GM04503 (cell line): Measurements from ENCODE around the gene NAP1L4.

Experiments used
- DNase-seq: peaks from one replicate; pipeline ENCODE4 v3.0.0-alpha.2; 2012; ENCODE audit warnings: low read depth

The NAP1L4 gene

GRCh38 chr11:2922655-2923054 lies 69.5 kb downstream of the NAP1L4 start:
- no peak for DNase-seq

- DNase-seq, result no peak
These were observed 70.2 kb downstream of the NAP1L4 start for GRCh38 chr11:2921742-2922493.

GRCh38 chr11:2921261-2921660 lies 70.9 kb downstream of the NAP1L4 start:
- DNase-seq, result no peak

- DNase-seq, result no peak
These were observed 71.8 kb downstream of the NAP1L4 start for GRCh38 chr11:2920343-2920742.

GRCh38 chr11:2919837-2920236 lies 72.3 kb downstream of the NAP1L4 start:
- no peak for DNase-seq

- no peak for DNase-seq
These were observed 72.9 kb downstream of the NAP1L4 start for GRCh38 chr11:2919188-2919587.

GRCh38 chr11:2917842-2918490 lies 74.2 kb downstream of the NAP1L4 start:
- no peak for DNase-seq

GRCh38 chr11:2916892-2917645 lies 75.1 kb downstream of the NAP1L4 start:
- DNase-seq, result no peak

- no peak for DNase-seq
These were observed 75.8 kb downstream of the NAP1L4 start for GRCh38 chr11:2916114-2916891.

GRCh38 chr11:2915473-2915872 lies 76.7 kb downstream of the NAP1L4 start:
- DNase-seq, result no peak

GRCh38 chr11:2914455-2915195 lies 77.5 kb downstream of the NAP1L4 start:
- DNase-seq, result no peak

GRCh38 chr11:2913776-2914175 lies 78.4 kb downstream of the NAP1L4 start:
- no peak for DNase-seq

GRCh38 chr11:2913019-2913431 lies 79.1 kb downstream of the NAP1L4 start:
- DNase-seq, result no peak

- DNase-seq, result no peak
These were observed 79.6 kb downstream of the NAP1L4 start for GRCh38 chr11:2912498-2912897.

GRCh38 chr11:2911785-2912391 lies 80.2 kb downstream of the NAP1L4 start:
- no peak for DNase-seq

GRCh38 chr11:2911088-2911784 lies 80.9 kb downstream of the NAP1L4 start:
- no peak for DNase-seq

GRCh38 chr11:2910401-2910955 lies 81.7 kb downstream of the NAP1L4 start:
- DNase-seq, result no peak

GRCh38 chr11:2909133-2909902 lies 82.8 kb downstream of the NAP1L4 start:
- DNase-seq, result no peak

GRCh38 chr11:2908130-2908529 lies 84.0 kb downstream of the NAP1L4 start:
- DNase-seq, result no peak
